Measurements from ENCODE around the gene TNPO1. TPM values are rescaled to one million over a fixed set of nuclear protein-coding genes. Genes with fewer than 3 reads are reported as not detected.
A peak's percentile ranks its signal among the peaks of the same experiment; 100 is the strongest.

Gene TNPO1
- total RNA-seq, 1 donor = 256 TPM

GRCh38 chr5:72817076-72817481 is 618 bp downstream of the TNPO1 start:
- TF ChIP-seq CTCF (IDR thresholded peaks at IDR 0.05; ENCODE audit: extremely low read depth, low read depth, low read length) = no peak
- Histone ChIP-seq H3K79me2 (ENCODE audit: insufficient read depth, low read length) (peaks cover 54% of the 10 kb centered on the region), H2AFZ (ENCODE audit: low read length) (peak overlapping the region; percentile 79)

GRCh38 chr5:72817671-72818266 is 1.3 kb downstream of the TNPO1 start:
- peaks cover 29% of the 10 kb centered on the region for H3K4me1 ChIP-seq (ENCODE audit: insufficient read depth, low read length)
- H3K79me2 ChIP-seq (ENCODE audit: insufficient read depth, low read length) = peaks cover 61% of the 10 kb centered on the region
- H3K4me3 ChIP-seq (ENCODE audit: insufficient read depth, low read length) = peak overlapping the region; percentile 92
- peak overlapping the region; percentile 96 for H3K27ac ChIP-seq (ENCODE audit: low read depth, low read length)
- no peaks in the 10 kb centered on the region for H3K9me3 ChIP-seq (ENCODE audit: low read depth, low read length)
- no peaks in the 10 kb centered on the region for H3K36me3 ChIP-seq (ENCODE audit: insufficient read depth, low read length)
- peaks cover 12% of the 10 kb centered on the region for H4K20me1 ChIP-seq (ENCODE audit: insufficient read depth, low read length)
- no peak for DNase-seq (ENCODE audit: insufficient read length, low spot score, missing footprints)
- H2AFZ ChIP-seq (ENCODE audit: low read length) = peak overlapping the region; percentile 79
- no peak for TF ChIP-seq CTCF (IDR thresholded peaks at IDR 0.05; ENCODE audit: extremely low read depth, low read depth, low read length)
- no peaks in the 10 kb centered on the region for H3K27me3 ChIP-seq (ENCODE audit: insufficient read depth, low read length)
- peak overlapping the region; percentile 88 for H3K4me2 ChIP-seq (ENCODE audit: insufficient read depth, low read length)

More at GRCh38 chr5:72817076-72817481, 618 bp downstream of the TNPO1 start:
- Histone ChIP-seq H3K27me3 (ENCODE audit: insufficient read depth, low read length) (no peaks in the 10 kb centered on the region), H4K20me1 (ENCODE audit: insufficient read depth, low read length) (peaks cover 12% of the 10 kb centered on the region), H3K9me3 (ENCODE audit: low read depth, low read length) (no peaks in the 10 kb centered on the region), H3K4me2 (ENCODE audit: insufficient read depth, low read length) (peak overlapping the region; percentile 88), H3K4me1 (ENCODE audit: insufficient read depth, low read length) (peaks cover 27% of the 10 kb centered on the region), H3K27ac (ENCODE audit: low read depth, low read length) (peak overlapping the region; percentile 96), H3K4me3 (ENCODE audit: insufficient read depth, low read length) (peak overlapping the region; percentile 92), H3K36me3 (ENCODE audit: insufficient read depth, low read length) (no peaks in the 10 kb centered on the region)
- DNase-seq (ENCODE audit: insufficient read length, low spot score, missing footprints) = peak; percentile 71

GRCh38 chr5:72818866-72819534 is 2.5 kb downstream of the TNPO1 start:
- H3K4me3 ChIP-seq (ENCODE audit: insufficient read depth, low read length) = peak overlapping the region; percentile 92
- peak overlapping the region; percentile 96 for H3K27ac ChIP-seq (ENCODE audit: low read depth, low read length)
- H2AFZ ChIP-seq (ENCODE audit: low read length) = no peak overlapping the region
- peak overlapping the region; percentile 88 for H3K4me2 ChIP-seq (ENCODE audit: insufficient read depth, low read length)
- H4K20me1 ChIP-seq (ENCODE audit: insufficient read depth, low read length) = peaks cover 15% of the 10 kb centered on the region
- H3K27me3 ChIP-seq (ENCODE audit: insufficient read depth, low read length) = no peaks in the 10 kb centered on the region
- no peak for DNase-seq (ENCODE audit: insufficient read length, low spot score, missing footprints)
- H3K79me2 ChIP-seq (ENCODE audit: insufficient read depth, low read length) = peaks cover 73% of the 10 kb centered on the region
- H3K4me1 ChIP-seq (ENCODE audit: insufficient read depth, low read length) = peaks cover 29% of the 10 kb centered on the region
- peak; percentile 87 for TF ChIP-seq CTCF (IDR thresholded peaks at IDR 0.05; ENCODE audit: extremely low read depth, low read depth, low read length)
- no peaks in the 10 kb centered on the region for H3K36me3 ChIP-seq (ENCODE audit: insufficient read depth, low read length)
- no peaks in the 10 kb centered on the region for H3K9me3 ChIP-seq (ENCODE audit: low read depth, low read length)

GRCh38 chr5:72821776-72822175 is 5.3 kb downstream of the TNPO1 start:
- Histone ChIP-seq H3K36me3 (ENCODE audit: insufficient read depth, low read length) (peaks cover 10% of the 10 kb centered on the region), H4K20me1 (ENCODE audit: insufficient read depth, low read length) (peaks cover 33% of the 10 kb centered on the region), H3K4me1 (ENCODE audit: insufficient read depth, low read length) (peaks cover 22% of the 10 kb centered on the region), H3K27me3 (ENCODE audit: insufficient read depth, low read length) (no peaks in the 10 kb centered on the region), H3K4me2 (ENCODE audit: insufficient read depth, low read length) (peak overlapping the region; percentile 20), H3K9me3 (ENCODE audit: low read depth, low read length) (no peaks in the 10 kb centered on the region), H3K27ac (ENCODE audit: low read depth, low read length) (peak overlapping the region; percentile 34), H3K4me3 (ENCODE audit: insufficient read depth, low read length) (no peak overlapping the region), H2AFZ (ENCODE audit: low read length) (no peak overlapping the region), H3K79me2 (ENCODE audit: insufficient read depth, low read length) (peaks cover 100% of the 10 kb centered on the region)
- no peak for TF ChIP-seq CTCF (IDR thresholded peaks at IDR 0.05; ENCODE audit: extremely low read depth, low read depth, low read length)
- no peak for DNase-seq (ENCODE audit: insufficient read length, low spot score, missing footprints)
